Osteoblast (primary cell): ENCODE results near the gene CDKN1A. TPM values are rescaled to one million over a fixed set of nuclear protein-coding genes. Genes with fewer than 3 reads are reported as not detected.

Source experiments
- DNase-seq: peaks from one replicate; pipeline ENCODE4 v3.0.0; 2011; ENCODE audit warnings: low spot score, mixed read lengths; ENCODE audit not compliant: insufficient read length; ENCODE audit errors: missing footprints
- H2AFZ ChIP-seq: 2 replicates; pipeline ENCODE4 v1.6.0; 2011; ENCODE audit warnings: mild to moderate bottlenecking, low read length
- H3K27ac ChIP-seq: 2 replicates; pipeline ENCODE4 v1.5.1; 2011; ENCODE audit warnings: mild to moderate bottlenecking, low read depth, low read length, moderate library complexity
- H3K27me3 ChIP-seq: 2 replicates; pipeline ENCODE4 v1.6.0; 2012; ENCODE audit warnings: mild to moderate bottlenecking, control low read depth, inconsistent platforms, low read length, moderate library complexity; ENCODE audit not compliant: insufficient read depth
- H3K36me3 ChIP-seq: 2 replicates; pipeline ENCODE4 v1.5.1; 2011; ENCODE audit warnings: mild to moderate bottlenecking, low read length, control low read depth, moderate library complexity; ENCODE audit not compliant: insufficient read depth
- H3K4me1 ChIP-seq: 2 replicates; pipeline ENCODE4 v1.5.1; 2011; ENCODE audit warnings: mild to moderate bottlenecking, low read length, control low read depth, moderate library complexity; ENCODE audit not compliant: insufficient read depth
- H3K4me2 ChIP-seq: 2 replicates; pipeline ENCODE4 v1.6.0; 2011; ENCODE audit warnings: mild to moderate bottlenecking, low read length; ENCODE audit not compliant: insufficient read depth
- H3K4me3 ChIP-seq: fragments of 200-600 bp; sonication (generic); 3 replicates; pipeline ENCODE4 v1.5.1; 2012; ENCODE audit warnings: mild to moderate bottlenecking, low read length, inconsistent platforms; ENCODE audit not compliant: insufficient read depth
- H3K79me2 ChIP-seq: 2 replicates; pipeline ENCODE4 v1.6.0; 2012; ENCODE audit warnings: mild to moderate bottlenecking, low read length, control low read depth, inconsistent platforms; ENCODE audit not compliant: insufficient read depth
- H3K9me3 ChIP-seq: 2 replicates; pipeline ENCODE4 v1.5.1; 2011; ENCODE audit warnings: low read depth, low read length, control low read depth
- H4K20me1 ChIP-seq: 2 replicates; pipeline ENCODE4 v1.6.0; 2012; ENCODE audit warnings: mild to moderate bottlenecking, low read length, control low read depth; ENCODE audit not compliant: insufficient read depth
- total RNA-seq: library from RNA; depleted of rRNA; stranded (reverse); fragments of >200 nt; gene quantifications from 2 replicates; pipeline ENCODE4 v1.2.3, GENCODE V29; 2012
- TF ChIP-seq, protein P1 (sequence below): IDR thresholded peaks from 2 replicates; pipeline ENCODE4 v1.5.1; 2011; ENCODE audit warnings: mild to moderate bottlenecking, low read depth, low read length, moderate library complexity; ENCODE audit errors: extremely low read depth

CDKN1A gene
- total RNA-seq, 1 donor = 461 TPM

DNA sequence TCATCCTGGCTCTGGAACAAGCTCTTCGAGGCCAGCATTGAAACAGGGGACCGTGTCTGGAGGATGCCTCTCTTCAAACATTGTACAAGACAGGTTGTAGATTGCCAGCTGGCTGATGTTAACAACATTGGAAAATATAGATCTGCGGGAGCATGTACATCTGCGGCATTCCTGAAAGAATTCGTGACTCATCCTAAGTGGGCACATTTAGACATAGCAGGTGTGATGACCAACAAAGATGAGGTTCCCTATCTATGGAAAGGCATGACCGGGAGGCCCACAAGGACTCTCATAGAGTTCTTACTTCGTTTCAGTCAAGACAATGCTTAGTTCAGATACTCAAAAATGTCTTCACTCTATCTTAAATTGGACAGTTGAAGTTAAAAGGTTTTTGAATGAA, 3.6 kb upstream of the CDKN1A start:
- no peak overlapping the region for H3K4me3 ChIP-seq
- no peak overlapping the region for H3K27ac ChIP-seq
- H3K36me3 ChIP-seq = no peaks in the 10 kb centered on the region
- H2AFZ ChIP-seq = no peak overlapping the region
- H3K4me1 ChIP-seq = peaks cover 27% of the 10 kb centered on the region
- H3K27me3 ChIP-seq = no peaks in the 10 kb centered on the region
- DNase-seq = no peak
- TF ChIP-seq, protein P1, sequence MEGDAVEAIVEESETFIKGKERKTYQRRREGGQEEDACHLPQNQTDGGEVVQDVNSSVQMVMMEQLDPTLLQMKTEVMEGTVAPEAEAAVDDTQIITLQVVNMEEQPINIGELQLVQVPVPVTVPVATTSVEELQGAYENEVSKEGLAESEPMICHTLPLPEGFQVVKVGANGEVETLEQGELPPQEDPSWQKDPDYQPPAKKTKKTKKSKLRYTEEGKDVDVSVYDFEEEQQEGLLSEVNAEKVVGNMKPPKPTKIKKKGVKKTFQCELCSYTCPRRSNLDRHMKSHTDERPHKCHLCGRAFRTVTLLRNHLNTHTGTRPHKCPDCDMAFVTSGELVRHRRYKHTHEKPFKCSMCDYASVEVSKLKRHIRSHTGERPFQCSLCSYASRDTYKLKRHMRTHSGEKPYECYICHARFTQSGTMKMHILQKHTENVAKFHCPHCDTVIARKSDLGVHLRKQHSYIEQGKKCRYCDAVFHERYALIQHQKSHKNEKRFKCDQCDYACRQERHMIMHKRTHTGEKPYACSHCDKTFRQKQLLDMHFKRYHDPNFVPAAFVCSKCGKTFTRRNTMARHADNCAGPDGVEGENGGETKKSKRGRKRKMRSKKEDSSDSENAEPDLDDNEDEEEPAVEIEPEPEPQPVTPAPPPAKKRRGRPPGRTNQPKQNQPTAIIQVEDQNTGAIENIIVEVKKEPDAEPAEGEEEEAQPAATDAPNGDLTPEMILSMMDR = no peak
- H4K20me1 ChIP-seq = peaks cover 13% of the 10 kb centered on the region
- H3K9me3 ChIP-seq = no peaks in the 10 kb centered on the region
- H3K4me2 ChIP-seq = no peak overlapping the region
- H3K79me2 ChIP-seq = peaks cover 25% of the 10 kb centered on the region

DNA sequence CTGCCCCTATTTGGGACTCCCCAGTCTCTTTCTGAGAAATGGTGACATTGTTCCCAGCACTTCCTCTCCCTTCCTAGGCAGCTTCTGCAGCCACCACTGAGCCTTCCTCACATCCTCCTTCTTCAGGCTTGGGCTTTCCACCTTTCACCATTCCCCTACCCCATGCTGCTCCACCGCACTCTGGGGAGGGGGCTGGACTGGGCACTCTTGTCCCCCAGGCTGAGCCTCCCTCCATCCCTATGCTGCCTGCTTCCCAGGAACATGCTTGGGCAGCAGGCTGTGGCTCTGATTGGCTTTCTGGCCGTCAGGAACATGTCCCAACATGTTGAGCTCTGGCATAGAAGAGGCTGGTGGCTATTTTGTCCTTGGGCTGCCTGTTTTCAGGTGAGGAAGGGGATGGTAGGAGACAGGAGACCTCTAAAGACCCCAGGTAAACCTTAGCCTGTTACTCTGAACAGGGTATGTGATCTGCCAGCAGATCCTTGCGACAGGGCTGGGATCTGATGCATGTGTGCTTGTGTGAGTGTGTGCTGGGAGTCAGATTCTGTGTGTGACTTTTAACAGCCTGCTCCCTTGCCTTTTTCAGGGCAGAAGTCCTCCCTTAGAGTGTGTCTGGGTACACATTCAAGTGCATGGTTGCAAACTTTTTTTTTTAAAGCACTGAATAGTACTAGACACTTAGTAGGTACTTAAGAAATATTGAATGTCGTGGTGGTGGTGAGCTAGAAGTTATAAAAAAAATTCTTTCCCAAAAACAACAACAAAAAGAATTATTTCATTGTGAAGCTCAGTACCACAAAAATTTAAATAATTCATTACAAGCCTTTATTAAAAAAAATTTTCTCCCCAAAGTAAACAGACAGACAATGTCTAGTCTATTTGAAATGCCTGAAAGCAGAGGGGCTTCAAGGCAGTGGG, 2.1 kb upstream of the CDKN1A start:
- H3K4me1 ChIP-seq = peaks cover 32% of the 10 kb centered on the region
- no peak for DNase-seq
- H3K4me3 ChIP-seq = peak overlapping the region; percentile 4
- H2AFZ ChIP-seq = peak overlapping the region; percentile 92
- peak overlapping the region; percentile 87 for H3K4me2 ChIP-seq
- peaks cover 20% of the 10 kb centered on the region for H4K20me1 ChIP-seq
- peaks cover 7% of the 10 kb centered on the region for H3K36me3 ChIP-seq
- no peaks in the 10 kb centered on the region for H3K9me3 ChIP-seq
- TF ChIP-seq, protein P1 = no peak
- H3K27ac ChIP-seq = peak overlapping the region; percentile 88
- no peaks in the 10 kb centered on the region for H3K27me3 ChIP-seq
- H3K79me2 ChIP-seq = peaks cover 36% of the 10 kb centered on the region

DNA sequence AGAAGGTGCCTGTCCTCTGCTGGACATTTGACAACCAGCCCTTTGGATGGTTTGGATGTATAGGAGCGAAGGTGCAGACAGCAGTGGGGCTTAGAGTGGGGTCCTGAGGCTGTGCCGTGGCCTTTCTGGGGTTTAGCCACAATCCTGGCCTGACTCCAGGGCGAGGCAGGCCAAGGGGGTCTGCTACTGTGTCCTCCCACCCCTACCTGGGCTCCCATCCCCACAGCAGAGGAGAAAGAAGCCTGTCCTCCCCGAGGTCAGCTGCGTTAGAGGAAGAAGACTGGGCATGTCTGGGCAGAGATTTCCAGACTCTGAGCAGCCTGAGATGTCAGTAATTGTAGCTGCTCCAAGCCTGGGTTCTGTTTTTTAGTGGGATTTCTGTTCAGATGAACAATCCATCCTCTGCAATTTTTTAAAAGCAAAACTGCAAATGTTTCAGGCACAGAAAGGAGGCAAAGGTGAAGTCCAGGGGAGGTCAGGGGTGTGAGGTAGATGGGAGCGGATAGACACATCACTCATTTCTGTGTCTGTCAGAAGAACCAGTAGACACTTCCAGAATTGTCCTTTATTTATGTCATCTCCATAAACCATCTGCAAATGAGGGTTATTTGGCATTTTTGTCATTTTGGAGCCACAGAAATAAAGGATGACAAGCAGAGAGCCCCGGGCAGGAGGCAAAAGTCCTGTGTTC, 1.3 kb upstream of the CDKN1A start:
- H3K36me3 ChIP-seq = peaks cover 13% of the 10 kb centered on the region
- H3K4me3 ChIP-seq = peak overlapping the region; percentile 4
- H3K9me3 ChIP-seq = no peaks in the 10 kb centered on the region
- H3K27me3 ChIP-seq = no peaks in the 10 kb centered on the region
- H3K79me2 ChIP-seq = peaks cover 43% of the 10 kb centered on the region
- no peak for DNase-seq
- H2AFZ ChIP-seq = peak overlapping the region; percentile 86
- peak overlapping the region; percentile 87 for H3K4me2 ChIP-seq
- H3K4me1 ChIP-seq = peaks cover 38% of the 10 kb centered on the region
- TF ChIP-seq, protein P1 = no peak
- peak overlapping the region; percentile 88 for H3K27ac ChIP-seq
- H4K20me1 ChIP-seq = peaks cover 26% of the 10 kb centered on the region
